Ishikawa (cell line): ENCODE data around the gene RHOJ.

Experiments used
- CEBPB ChIP-seq: IDR thresholded peaks from 2 replicates; pipeline ENCODE4 v1.6.1; 2012
- CREB1 ChIP-seq: IDR thresholded peaks from 2 replicates; pipeline ENCODE4 v1.6.1; 2012; ENCODE audit warnings: low read depth
- EGR1 ChIP-seq: IDR thresholded peaks from 2 replicates; pipeline ENCODE4 v1.6.1; 2012
- EP300 ChIP-seq: IDR thresholded peaks from 2 replicates; pipeline ENCODE4 v1.6.1; 2012; ENCODE audit warnings: borderline replicate concordance
- FOXM1 ChIP-seq: IDR thresholded peaks from 2 replicates; pipeline ENCODE4 v1.6.1; 2012; ENCODE audit warnings: low read depth, borderline replicate concordance
- NFIC ChIP-seq: IDR thresholded peaks from 2 replicates; pipeline ENCODE4 v1.6.1; 2012
- RAD21 ChIP-seq: IDR thresholded peaks from 2 replicates; pipeline ENCODE4 v1.6.1; 2012; ENCODE audit warnings: low read depth
- TAF1 ChIP-seq: IDR thresholded peaks from 2 replicates; pipeline ENCODE4 v1.6.1; 2012; ENCODE audit warnings: low read depth, mild to moderate bottlenecking
- TCF12 ChIP-seq: IDR thresholded peaks from 2 replicates; pipeline ENCODE4 v1.6.1; 2012; ENCODE audit warnings: low read depth
- TEAD4 ChIP-seq: IDR thresholded peaks from 2 replicates; pipeline ENCODE4 v1.6.1; 2012
- YY1 ChIP-seq: IDR thresholded peaks from 2 replicates; pipeline ENCODE4 v1.6.1; 2012; ENCODE audit warnings: low read depth
- ZBTB7A ChIP-seq: IDR thresholded peaks from 2 replicates; pipeline ENCODE4 v1.6.1; 2012; ENCODE audit warnings: low read depth
- TF ChIP-seq, protein P1 (sequence below): IDR thresholded peaks from 2 replicates; pipeline ENCODE4 v1.6.1; 2012
- TF ChIP-seq, protein P2 (sequence below): IDR thresholded peaks from 2 replicates; pipeline ENCODE4 v1.6.1; 2012; ENCODE audit warnings: low read depth, mild to moderate bottlenecking
- TF ChIP-seq, protein P3 (sequence below): IDR thresholded peaks from 2 replicates; pipeline ENCODE4 v1.6.1; 2012

The RHOJ gene

DNA sequence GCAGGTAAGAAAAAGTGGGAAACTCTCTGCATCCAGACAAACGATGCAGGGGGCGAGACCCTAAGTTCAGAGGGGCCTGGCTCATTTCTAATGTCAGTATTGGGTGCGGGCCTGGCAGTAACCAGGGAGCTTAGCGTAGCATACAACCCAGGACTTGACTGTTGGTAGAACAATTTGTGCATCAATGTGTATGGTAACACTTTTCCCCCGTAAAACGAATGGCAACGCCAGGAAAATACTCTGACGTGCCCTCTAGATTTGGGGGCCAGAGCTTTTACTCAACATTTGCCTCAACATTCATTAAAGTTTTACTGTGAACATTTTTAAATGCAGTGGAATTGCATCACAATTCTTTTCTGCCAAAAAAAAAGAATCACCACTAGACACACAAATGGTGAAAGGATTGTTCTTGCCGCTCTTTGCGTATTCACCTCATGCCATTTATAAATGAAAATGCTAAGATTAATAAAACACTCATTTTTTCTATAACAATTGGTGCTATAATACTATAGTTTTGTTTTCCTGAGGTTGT, 867 bp downstream of the RHOJ start:
- TF ChIP-seq FOXM1 (no peak), YY1 (no peak), NFIC (no peak), EP300 (no peak), RAD21 (no peak), EGR1 (no peak), TAF1 (no peak), ZBTB7A (no peak), CEBPB (no peak), TEAD4 (no peak), TCF12 (no peak), CREB1 (no peak)
- TF ChIP-seq, protein P1, sequence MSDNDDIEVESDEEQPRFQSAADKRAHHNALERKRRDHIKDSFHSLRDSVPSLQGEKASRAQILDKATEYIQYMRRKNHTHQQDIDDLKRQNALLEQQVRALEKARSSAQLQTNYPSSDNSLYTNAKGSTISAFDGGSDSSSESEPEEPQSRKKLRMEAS, result no peak
- TF ChIP-seq, protein P2, sequence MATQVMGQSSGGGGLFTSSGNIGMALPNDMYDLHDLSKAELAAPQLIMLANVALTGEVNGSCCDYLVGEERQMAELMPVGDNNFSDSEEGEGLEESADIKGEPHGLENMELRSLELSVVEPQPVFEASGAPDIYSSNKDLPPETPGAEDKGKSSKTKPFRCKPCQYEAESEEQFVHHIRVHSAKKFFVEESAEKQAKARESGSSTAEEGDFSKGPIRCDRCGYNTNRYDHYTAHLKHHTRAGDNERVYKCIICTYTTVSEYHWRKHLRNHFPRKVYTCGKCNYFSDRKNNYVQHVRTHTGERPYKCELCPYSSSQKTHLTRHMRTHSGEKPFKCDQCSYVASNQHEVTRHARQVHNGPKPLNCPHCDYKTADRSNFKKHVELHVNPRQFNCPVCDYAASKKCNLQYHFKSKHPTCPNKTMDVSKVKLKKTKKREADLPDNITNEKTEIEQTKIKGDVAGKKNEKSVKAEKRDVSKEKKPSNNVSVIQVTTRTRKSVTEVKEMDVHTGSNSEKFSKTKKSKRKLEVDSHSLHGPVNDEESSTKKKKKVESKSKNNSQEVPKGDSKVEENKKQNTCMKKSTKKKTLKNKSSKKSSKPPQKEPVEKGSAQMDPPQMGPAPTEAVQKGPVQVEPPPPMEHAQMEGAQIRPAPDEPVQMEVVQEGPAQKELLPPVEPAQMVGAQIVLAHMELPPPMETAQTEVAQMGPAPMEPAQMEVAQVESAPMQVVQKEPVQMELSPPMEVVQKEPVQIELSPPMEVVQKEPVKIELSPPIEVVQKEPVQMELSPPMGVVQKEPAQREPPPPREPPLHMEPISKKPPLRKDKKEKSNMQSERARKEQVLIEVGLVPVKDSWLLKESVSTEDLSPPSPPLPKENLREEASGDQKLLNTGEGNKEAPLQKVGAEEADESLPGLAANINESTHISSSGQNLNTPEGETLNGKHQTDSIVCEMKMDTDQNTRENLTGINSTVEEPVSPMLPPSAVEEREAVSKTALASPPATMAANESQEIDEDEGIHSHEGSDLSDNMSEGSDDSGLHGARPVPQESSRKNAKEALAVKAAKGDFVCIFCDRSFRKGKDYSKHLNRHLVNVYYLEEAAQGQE, result no peak
- TF ChIP-seq, protein P3, sequence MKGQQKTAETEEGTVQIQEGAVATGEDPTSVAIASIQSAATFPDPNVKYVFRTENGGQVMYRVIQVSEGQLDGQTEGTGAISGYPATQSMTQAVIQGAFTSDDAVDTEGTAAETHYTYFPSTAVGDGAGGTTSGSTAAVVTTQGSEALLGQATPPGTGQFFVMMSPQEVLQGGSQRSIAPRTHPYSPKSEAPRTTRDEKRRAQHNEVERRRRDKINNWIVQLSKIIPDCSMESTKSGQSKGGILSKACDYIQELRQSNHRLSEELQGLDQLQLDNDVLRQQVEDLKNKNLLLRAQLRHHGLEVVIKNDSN, result no peak

DNA sequence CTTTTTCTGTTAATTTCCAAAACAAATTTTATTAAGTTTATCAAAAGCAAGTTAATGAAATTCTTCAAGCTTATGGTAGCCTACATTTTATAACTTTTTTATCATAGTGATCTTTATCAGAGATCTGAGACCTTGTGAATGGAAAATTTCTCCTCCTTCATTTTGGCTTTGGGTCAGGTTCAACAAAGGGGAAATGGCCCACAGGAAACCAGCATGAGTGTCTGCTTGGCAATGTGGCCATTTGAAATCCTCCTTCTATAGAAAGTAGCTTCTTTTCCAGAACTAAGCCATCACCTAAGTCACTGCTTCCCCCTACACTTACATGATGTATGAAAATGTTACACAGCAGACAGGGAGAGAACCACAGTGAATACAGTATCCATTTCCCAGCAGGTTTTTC, 1.6 kb downstream of the RHOJ start:
- TF ChIP-seq, protein P3, result no peak
- no peak for TF ChIP-seq TEAD4
- TF ChIP-seq ZBTB7A, result no peak
- TF ChIP-seq, protein P1, result no peak
- no peak for TF ChIP-seq NFIC
- TF ChIP-seq, protein P2, result no peak
- TF ChIP-seq CEBPB, result no peak
- TF ChIP-seq RAD21, result no peak
- TF ChIP-seq CREB1, result no peak
- no peak for TF ChIP-seq YY1
- TF ChIP-seq TCF12, result no peak
- no peak for TF ChIP-seq FOXM1
- no peak for TF ChIP-seq EGR1
- no peak for TF ChIP-seq TAF1
- TF ChIP-seq EP300, result no peak

DNA sequence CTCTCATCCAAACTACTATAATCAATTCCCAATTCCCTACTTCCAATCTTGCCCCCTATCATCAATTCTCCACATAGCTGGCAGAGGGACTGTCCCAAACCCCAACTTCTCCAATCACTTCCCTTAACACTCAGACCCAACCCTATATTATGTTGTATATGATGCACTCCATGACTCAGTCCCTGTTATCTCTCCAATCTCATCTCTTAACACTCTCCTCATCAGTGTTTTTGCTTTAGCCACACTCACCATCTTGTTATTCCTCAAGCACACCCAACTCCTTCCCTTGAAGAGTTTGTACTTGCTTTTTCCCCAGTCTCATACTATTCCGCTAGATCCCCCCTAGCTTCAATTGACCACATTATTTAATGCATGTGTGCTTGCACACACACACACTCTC, 4.9 kb downstream of the RHOJ start:
- TF ChIP-seq, protein P2, result no peak
- no peak for TF ChIP-seq YY1
- TF ChIP-seq TAF1, result no peak
- TF ChIP-seq CEBPB, result no peak
- TF ChIP-seq ZBTB7A, result no peak
- TF ChIP-seq FOXM1, result no peak
- TF ChIP-seq EP300, result no peak
- no peak for TF ChIP-seq NFIC
- TF ChIP-seq TCF12, result no peak
- TF ChIP-seq, protein P1, result no peak
- no peak for TF ChIP-seq RAD21
- TF ChIP-seq, protein P3, result no peak
- no peak for TF ChIP-seq CREB1
- no peak for TF ChIP-seq EGR1

DNA sequence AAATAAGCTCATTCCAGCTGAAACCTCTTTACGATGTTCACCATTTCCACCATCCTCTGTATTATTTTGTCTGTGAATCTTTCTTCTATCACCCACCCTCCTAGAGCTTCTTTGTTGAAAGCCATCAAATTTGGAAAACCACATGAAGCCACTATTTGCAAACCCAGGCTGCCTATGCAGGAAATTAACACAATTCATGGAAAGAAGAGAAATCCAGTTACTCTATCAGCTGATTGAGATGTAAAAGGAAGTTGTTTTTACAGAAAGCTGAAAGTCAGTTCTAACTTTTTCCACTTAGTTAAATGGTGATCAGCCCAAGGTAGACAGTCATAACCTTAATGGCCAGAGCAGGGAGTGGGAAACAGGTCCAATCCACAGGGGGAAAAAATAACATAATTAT, 6.6 kb downstream of the RHOJ start:
- TF ChIP-seq, protein P2, result no peak
- no peak for TF ChIP-seq NFIC
- TF ChIP-seq RAD21, result no peak
- TF ChIP-seq TEAD4, result no peak
- TF ChIP-seq ZBTB7A, result no peak
- no peak for TF ChIP-seq CEBPB
- no peak for TF ChIP-seq TCF12
- TF ChIP-seq TAF1, result no peak
- TF ChIP-seq, protein P1, result no peak
- no peak for TF ChIP-seq FOXM1
- no peak for TF ChIP-seq EGR1
- TF ChIP-seq, protein P3, result no peak
- no peak for TF ChIP-seq YY1
- TF ChIP-seq EP300, result no peak
